Progenitor cell of endocrine pancreas (in vitro differentiated cells): ENCODE measurements around the gene ZNF726. TPM values are rescaled to one million over a fixed set of nuclear protein-coding genes. Genes with fewer than 3 reads are reported as not detected.

Experiments
- DNase-seq: peaks from one replicate; pipeline ENCODE4 v3.0.0; 2021; ENCODE audit warnings: low spot score; ENCODE audit not compliant: unreplicated experiment
- H3K27ac Mint-ChIP-seq: 2 replicates; pipeline ENCODE4 v1.8.0; 2021; ENCODE audit warnings: mild to moderate bottlenecking, moderate library complexity, mixed read lengths
- H3K27me3 Mint-ChIP-seq: 2 replicates; pipeline ENCODE4 v1.8.0; 2021; ENCODE audit warnings: mixed read lengths
- H3K36me3 Mint-ChIP-seq: 2 replicates; pipeline ENCODE4 v1.8.0; 2022; ENCODE audit warnings: mixed read lengths; ENCODE audit not compliant: insufficient read depth
- H3K4me1 Mint-ChIP-seq: 2 replicates; pipeline ENCODE4 v1.8.0; 2021; ENCODE audit warnings: low read depth, mixed read lengths
- H3K4me3 Mint-ChIP-seq: 2 replicates; pipeline ENCODE4 v1.8.0; 2021; ENCODE audit warnings: low read depth, mild to moderate bottlenecking, moderate library complexity, mixed read lengths
- H3K9me3 Mint-ChIP-seq: 2 replicates; pipeline ENCODE4 v1.8.0; 2021; ENCODE audit warnings: low read depth, mixed read lengths
- total RNA-seq: library from RNA; stranded (reverse); gene quantifications from 2 replicates; pipeline ENCODE4 v1.2.1, GENCODE V29; 2021
- TF ChIP-seq, protein P1 (sequence below): fragments of 200-600 bp; sonication (generic); IDR thresholded peaks from one replicate; pipeline ENCODE4 v1.5.0; 2021; ENCODE audit warnings: antibody characterized with exemption, mild to moderate bottlenecking; ENCODE audit not compliant: unreplicated experiment

ZNF726 gene
- total RNA-seq, 1 donor from 2014 or later, result 5.7 TPM

DNA sequence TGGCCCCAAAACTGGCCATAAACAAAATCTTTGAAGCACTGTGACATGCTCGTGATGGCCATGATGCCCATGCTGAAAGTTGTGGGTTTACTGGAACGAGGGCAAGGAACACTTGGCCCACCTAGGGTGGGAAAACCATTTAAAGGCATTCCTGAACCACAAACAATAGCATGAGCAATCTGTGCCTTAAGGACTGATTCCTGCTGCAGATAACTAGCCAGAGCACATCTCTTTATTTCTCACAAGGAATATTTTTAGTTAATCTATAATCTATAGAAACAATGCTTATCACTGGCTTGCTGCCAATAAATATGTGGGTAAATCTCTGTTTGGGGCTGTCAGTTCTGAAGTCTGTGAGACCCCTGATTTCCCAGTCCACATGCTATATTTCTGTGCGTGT lies 10.3 kb upstream of the ZNF726 start:
- Mint-ChIP-seq H3K4me1 (no peaks in the 10 kb centered on the region), H3K9me3 (peaks cover 70% of the 10 kb centered on the region), H3K27me3 (no peaks in the 10 kb centered on the region), H3K4me3 (no peak overlapping the region), H3K27ac (no peak overlapping the region), H3K36me3 (peaks cover 2% of the 10 kb centered on the region)
- TF ChIP-seq, protein P1, sequence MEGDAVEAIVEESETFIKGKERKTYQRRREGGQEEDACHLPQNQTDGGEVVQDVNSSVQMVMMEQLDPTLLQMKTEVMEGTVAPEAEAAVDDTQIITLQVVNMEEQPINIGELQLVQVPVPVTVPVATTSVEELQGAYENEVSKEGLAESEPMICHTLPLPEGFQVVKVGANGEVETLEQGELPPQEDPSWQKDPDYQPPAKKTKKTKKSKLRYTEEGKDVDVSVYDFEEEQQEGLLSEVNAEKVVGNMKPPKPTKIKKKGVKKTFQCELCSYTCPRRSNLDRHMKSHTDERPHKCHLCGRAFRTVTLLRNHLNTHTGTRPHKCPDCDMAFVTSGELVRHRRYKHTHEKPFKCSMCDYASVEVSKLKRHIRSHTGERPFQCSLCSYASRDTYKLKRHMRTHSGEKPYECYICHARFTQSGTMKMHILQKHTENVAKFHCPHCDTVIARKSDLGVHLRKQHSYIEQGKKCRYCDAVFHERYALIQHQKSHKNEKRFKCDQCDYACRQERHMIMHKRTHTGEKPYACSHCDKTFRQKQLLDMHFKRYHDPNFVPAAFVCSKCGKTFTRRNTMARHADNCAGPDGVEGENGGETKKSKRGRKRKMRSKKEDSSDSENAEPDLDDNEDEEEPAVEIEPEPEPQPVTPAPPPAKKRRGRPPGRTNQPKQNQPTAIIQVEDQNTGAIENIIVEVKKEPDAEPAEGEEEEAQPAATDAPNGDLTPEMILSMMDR, result no peak
- DNase-seq, result no peak

DNA sequence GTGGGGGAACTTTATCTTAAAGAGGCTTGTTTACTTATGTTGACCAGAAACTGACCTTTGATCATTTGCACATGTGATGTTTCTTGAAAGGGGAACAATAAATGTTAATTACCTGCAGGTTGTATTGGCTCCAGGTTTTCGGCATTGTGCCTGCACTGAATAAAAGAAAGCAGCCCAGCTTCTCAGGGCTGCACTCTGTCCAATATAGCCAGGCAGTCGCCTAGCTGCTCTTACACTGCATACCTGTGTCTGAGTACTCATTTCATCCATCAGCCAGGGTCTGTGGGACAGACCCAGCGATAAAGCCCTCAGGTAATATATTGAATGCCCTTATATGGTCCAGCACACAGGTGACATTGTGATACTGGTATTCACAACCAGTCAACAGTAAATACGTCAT lies 8.9 kb upstream of the ZNF726 start:
- Mint-ChIP-seq H3K36me3 (peaks cover 2% of the 10 kb centered on the region), H3K27me3 (no peaks in the 10 kb centered on the region), H3K27ac (no peak overlapping the region), H3K4me1 (no peaks in the 10 kb centered on the region), H3K9me3 (peaks cover 69% of the 10 kb centered on the region), H3K4me3 (no peak overlapping the region)
- TF ChIP-seq, protein P1, result no peak
- DNase-seq, result no peak

DNA sequence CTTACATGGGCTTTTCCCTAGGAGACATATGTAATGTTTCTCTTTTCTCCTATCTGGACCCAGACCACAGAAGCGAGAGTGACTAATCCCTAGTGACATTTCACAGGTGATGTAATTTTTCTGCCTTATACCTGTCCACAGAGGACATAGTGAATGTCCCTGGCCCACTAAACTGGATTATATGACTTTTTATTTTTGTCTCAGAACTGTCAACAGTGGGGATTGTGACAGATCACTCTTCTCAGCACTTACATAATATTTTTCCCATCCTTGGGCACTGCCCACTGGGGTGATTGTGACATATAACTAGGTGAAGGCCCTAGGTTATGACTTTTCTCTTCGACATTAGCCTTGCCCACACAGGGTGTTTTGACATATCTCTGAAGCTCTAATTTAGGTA lies 7.9 kb upstream of the ZNF726 start:
- Mint-ChIP-seq H3K27ac (no peak overlapping the region), H3K9me3 (peaks cover 62% of the 10 kb centered on the region), H3K27me3 (no peaks in the 10 kb centered on the region), H3K4me3 (no peak overlapping the region), H3K4me1 (peaks cover 2% of the 10 kb centered on the region), H3K36me3 (peaks cover 2% of the 10 kb centered on the region)
- TF ChIP-seq, protein P1, result no peak
- no peak for DNase-seq

DNA sequence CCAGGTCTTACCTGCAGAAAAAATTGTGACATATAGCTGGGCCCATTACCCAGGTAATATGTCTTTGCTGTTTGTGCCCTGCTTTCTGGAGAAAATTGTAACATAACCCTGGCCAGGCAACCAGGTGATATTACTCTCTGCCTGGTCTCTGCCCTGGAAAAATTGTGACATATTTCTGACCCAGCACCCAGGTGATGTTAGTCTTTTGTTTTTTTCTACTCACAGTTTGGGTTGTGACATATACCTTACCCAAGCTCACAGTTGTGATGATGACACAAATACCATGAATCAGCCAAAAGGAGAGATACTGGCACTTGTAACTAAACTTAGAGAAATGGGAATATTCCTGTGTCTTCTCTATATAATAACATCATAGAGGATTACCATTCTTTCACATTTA lies 6.5 kb upstream of the ZNF726 start:
- peaks cover 2% of the 10 kb centered on the region for H3K36me3 Mint-ChIP-seq
- TF ChIP-seq, protein P1, result no peak
- H3K4me3 Mint-ChIP-seq, result no peak overlapping the region
- no peak overlapping the region for H3K27ac Mint-ChIP-seq
- DNase-seq, result no peak
- H3K9me3 Mint-ChIP-seq, result peaks cover 54% of the 10 kb centered on the region
- H3K4me1 Mint-ChIP-seq, result peaks cover 2% of the 10 kb centered on the region
- H3K27me3 Mint-ChIP-seq, result no peaks in the 10 kb centered on the region

DNA sequence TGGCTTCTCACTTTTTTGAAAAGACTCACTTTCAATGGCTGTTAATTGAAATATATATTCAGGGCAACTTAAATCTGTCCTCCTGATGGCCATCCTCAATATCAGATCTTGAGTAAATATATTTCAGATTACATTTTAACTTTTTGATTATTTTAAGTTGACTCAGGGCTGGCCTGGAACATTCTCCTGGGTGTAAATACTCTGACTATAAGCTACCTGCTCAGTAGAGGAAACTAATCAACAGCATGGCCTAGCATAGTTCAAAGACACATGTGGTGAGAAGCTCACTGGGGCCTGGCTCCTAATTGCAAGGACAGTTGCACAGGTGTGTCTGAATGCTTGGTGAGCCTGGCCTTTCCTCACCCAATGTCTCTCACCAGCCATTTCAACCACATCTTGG lies 5.5 kb upstream of the ZNF726 start:
- Mint-ChIP-seq H3K4me1 (peaks cover 2% of the 10 kb centered on the region), H3K27ac (no peak overlapping the region), H3K27me3 (no peaks in the 10 kb centered on the region), H3K9me3 (peaks cover 53% of the 10 kb centered on the region), H3K36me3 (peaks cover 2% of the 10 kb centered on the region), H3K4me3 (no peak overlapping the region)
- TF ChIP-seq, protein P1, result no peak
- no peak for DNase-seq
